H1 (cell line): ENCODE results near the gene MSI2. TPM values are rescaled to one million over a fixed set of nuclear protein-coding genes. Genes with fewer than 3 reads are reported as not detected.

Source experiments
- CTCF ChIA-PET: fragments of 300-600 bp; sonication (Branson Sonifier 250); formaldehyde crosslinking; loops from one replicate; lab custom pipeline; 2021; ENCODE audit not compliant: partially characterized antibody; lab: Charles Lee
- POLR2A ChIA-PET: fragments of 300-600 bp; sonication (Branson Sonifier 250); formaldehyde crosslinking; loops from one replicate; lab custom pipeline; 2021; ENCODE audit warnings: inconsistent platforms; ENCODE audit not compliant: partially characterized antibody; lab: Charles Lee
- DNase-seq, 2 experiments: peaks; one replicate each; pipeline versions ENCODE4 v3.0.0 to v3.0.0-alpha.2; 2010 to 2022; ENCODE audit warnings: low spot score in 2 of 2, low read depth in 1 of 2, mixed read lengths in 1 of 2
- FAIRE-seq: peaks from 2 replicates; lab custom pipeline; 2011; peaks lifted over from hg19 to GRCh38; lab: Jason Lieb, UNC
- H2AFZ ChIP-seq: 2 replicates; pipeline ENCODE4 v1.8.1; 2012; ENCODE audit warnings: low read length, inconsistent platforms
- H2AK5ac ChIP-seq: 2 replicates; pipeline ENCODE4 v1.6.1; 2013; ENCODE audit warnings: low read depth, low read length
- H2BK120ac ChIP-seq: replicated peaks from 2 replicates; pipeline ENCODE3; 2013; ENCODE audit warnings: low read depth, low read length, inconsistent platforms
- H2BK12ac ChIP-seq: 2 replicates; pipeline ENCODE4 v1.6.1; 2013; ENCODE audit warnings: low read depth, low read length
- H2BK15ac ChIP-seq: 2 replicates; pipeline ENCODE4 v1.6.1; 2013; ENCODE audit warnings: low read length
- H2BK20ac ChIP-seq: 2 replicates; pipeline ENCODE4 v1.6.1; 2013; ENCODE audit warnings: low read length
- H2BK5ac ChIP-seq: 2 replicates; pipeline ENCODE4 v1.6.1; 2013; ENCODE audit warnings: low read depth, low read length
- H3K14ac ChIP-seq: 2 replicates; pipeline ENCODE4 v1.6.1; 2013; ENCODE audit warnings: inconsistent platforms; ENCODE audit not compliant: insufficient read length
- H3K18ac ChIP-seq: 2 replicates; pipeline ENCODE4 v1.6.1; 2013; ENCODE audit warnings: low read length; ENCODE audit errors: extremely low read depth
- H3K23ac ChIP-seq: 2 replicates; pipeline ENCODE4 v1.6.1; 2013; ENCODE audit warnings: inconsistent platforms; ENCODE audit not compliant: insufficient read length
- H3K23me2 ChIP-seq: 2 replicates; pipeline ENCODE4 v1.6.1; 2013; ENCODE audit warnings: low read depth, low read length
- H3K27ac ChIP-seq: 2 replicates; pipeline ENCODE4 v1.6.1; 2011; ENCODE audit warnings: low read depth, low read length, inconsistent platforms
- H3K27me3 ChIP-seq, 4 experiments: replicated peaks in 1 of 4; 1 replicate in 1 of 4; 2 replicates in 3 of 4; pipeline versions ENCODE4 v1.6.1 to v1.8.1; 2011 to 2013; ENCODE audit warnings: low read length in 3 of 4, mild to moderate bottlenecking in 3 of 4, inconsistent platforms in 2 of 4, mixed read lengths in 2 of 4, moderate library complexity in 1 of 4; ENCODE audit not compliant: control insufficient read depth in 3 of 4, insufficient read depth in 3 of 4; ENCODE audit errors: extremely low read depth in 1 of 4
- H3K36me3 ChIP-seq, 4 experiments: 2 replicates each; pipeline versions ENCODE4 v1.6.1 to v1.8.1; 2011 to 2013; ENCODE audit warnings: mild to moderate bottlenecking in 4 of 4, low read length in 3 of 4, moderate library complexity in 2 of 4, control low read depth in 1 of 4, inconsistent platforms in 1 of 4; ENCODE audit not compliant: insufficient read depth in 4 of 4, control insufficient read depth in 2 of 4
- H3K4ac ChIP-seq: replicated peaks from 2 replicates; pipeline ENCODE3; 2013; ENCODE audit warnings: low read length, low read depth, mixed read lengths, inconsistent platforms; ENCODE audit not compliant: insufficient read length
- H3K4me1 ChIP-seq, 4 experiments: replicated peaks in 1 of 4; 1 replicate in 1 of 4; 2 replicates in 3 of 4; pipeline versions ENCODE4 v1.6.1 to v1.8.1; 2011 to 2013; ENCODE audit warnings: low read length in 3 of 4, inconsistent platforms in 2 of 4, mixed read lengths in 1 of 4; ENCODE audit not compliant: insufficient read depth in 4 of 4, control insufficient read depth in 3 of 4
- H3K4me2 ChIP-seq, 2 experiments: 2 replicates each; pipeline versions ENCODE4 v1.6.1 to v1.8.1; 2011 to 2013; ENCODE audit warnings: low read depth in 2 of 2, low read length in 2 of 2, control low read depth in 1 of 2, inconsistent platforms in 1 of 2, mild to moderate bottlenecking in 1 of 2; ENCODE audit not compliant: insufficient read depth in 1 of 2
- H3K4me3 ChIP-seq, 4 experiments: fragments of 200-600, 300-600 bp in 1 of 4; sonication (generic), shearing (Covaris generic), sonication (Bioruptor Twin) in 1 of 4; 2 replicates each; pipeline versions ENCODE4 v1.5.1 to v1.8.1; 2011 to 2016; ENCODE audit warnings: low read length in 4 of 4, low read depth in 3 of 4, control low read depth in 2 of 4, inconsistent platforms in 2 of 4, mild to moderate bottlenecking in 2 of 4, mixed read lengths in 1 of 4, moderate library complexity in 1 of 4; ENCODE audit not compliant: insufficient read depth in 2 of 4; ENCODE audit errors: extremely low read depth in 1 of 4
- H3K56ac ChIP-seq: replicated peaks from 2 replicates; pipeline ENCODE3; 2013; ENCODE audit warnings: low read depth, mild to moderate bottlenecking, mixed read lengths, low read length, inconsistent platforms; ENCODE audit not compliant: insufficient read length
- H3K79me1 ChIP-seq: 2 replicates; pipeline ENCODE4 v1.6.1; 2013; ENCODE audit warnings: low read depth, low read length, control low read depth
- H3K79me2 ChIP-seq, 2 experiments: 2 replicates each; pipeline versions ENCODE4 v1.6.1 to v1.8.1; 2012 to 2013; ENCODE audit warnings: low read length in 2 of 2, mild to moderate bottlenecking in 2 of 2, inconsistent platforms in 1 of 2; ENCODE audit not compliant: insufficient read depth in 2 of 2, control insufficient read depth in 1 of 2
- H3K9ac ChIP-seq, 4 experiments: replicated peaks in 1 of 4; 1 replicate in 1 of 4; 2 replicates in 3 of 4; pipeline versions ENCODE4 v1.6.1 to v1.8.1; 2011 to 2013; ENCODE audit warnings: low read depth in 3 of 4, low read length in 3 of 4, control low read depth in 2 of 4, mild to moderate bottlenecking in 2 of 4, moderate library complexity in 2 of 4, inconsistent platforms in 1 of 4; ENCODE audit errors: extremely low read depth in 1 of 4
- H3K9me3 ChIP-seq, 2 experiments: 2 replicates each; pipeline versions ENCODE4 v1.6.1 to v1.8.1; 2012 to 2013; ENCODE audit warnings: mild to moderate bottlenecking in 2 of 2, moderate library complexity in 2 of 2, control low read depth in 1 of 2, inconsistent platforms in 1 of 2, low read depth in 1 of 2, low read length in 1 of 2, mixed read lengths in 1 of 2; ENCODE audit not compliant: insufficient read depth in 2 of 2
- H4K20me1 ChIP-seq, 2 experiments: replicated peaks in 1 of 2; 2 replicates each; pipeline versions ENCODE3 to v1.8.1; 2011 to 2013; ENCODE audit warnings: inconsistent platforms in 2 of 2, low read length in 2 of 2, mild to moderate bottlenecking in 1 of 2; ENCODE audit not compliant: insufficient read depth in 2 of 2, control insufficient read depth in 1 of 2
- H4K5ac ChIP-seq: 2 replicates; pipeline ENCODE4 v1.6.1; 2013; ENCODE audit warnings: low read length, low read depth, mixed read lengths, inconsistent platforms; ENCODE audit not compliant: insufficient read length
- H4K8ac ChIP-seq: 2 replicates; pipeline ENCODE4 v1.8.0; 2013; ENCODE audit warnings: mild to moderate bottlenecking, moderate library complexity, low read length, inconsistent platforms; ENCODE audit not compliant: insufficient read depth; ENCODE audit errors: extremely low read depth
- H4K91ac ChIP-seq: replicated peaks from 2 replicates; pipeline ENCODE3; 2013; ENCODE audit warnings: low read length, mixed read lengths, inconsistent platforms; ENCODE audit not compliant: insufficient read length
- CHD1 ChIP-seq: IDR thresholded peaks from 2 replicates; pipeline ENCODE4 v1.6.1; 2012; ENCODE audit warnings: low read depth, low read length, improper control_type of control experiment
- EZH2 ChIP-seq: fragments of 200-600 bp; sonication (generic); IDR thresholded peaks from 2 replicates; pipeline ENCODE4 v1.7.1; 2012; ENCODE audit warnings: low read depth, mild to moderate bottlenecking, moderate library complexity, low read length, inconsistent platforms; ENCODE audit not compliant: severe bottlenecking
- FOSL1 ChIP-seq: IDR thresholded peaks from 2 replicates; pipeline ENCODE4 v1.6.1; 2011; ENCODE audit warnings: mild to moderate bottlenecking, low read depth, low read length, moderate library complexity; ENCODE audit not compliant: insufficient read depth
- SP4 ChIP-seq: IDR thresholded peaks from 2 replicates; pipeline ENCODE4 v1.6.1; 2012; ENCODE audit warnings: low read length, inconsistent platforms
- TAF7 ChIP-seq: optimal IDR thresholded peaks from 2 replicates; pipeline ENCODE3; 2011; ENCODE audit warnings: low read depth, mild to moderate bottlenecking, inconsistent platforms, low read length, moderate library complexity, borderline replicate concordance
- TEAD4 ChIP-seq: IDR thresholded peaks from 2 replicates; pipeline ENCODE4 v1.6.1; 2012; ENCODE audit warnings: low read depth, low read length, inconsistent platforms, mixed read lengths
- WGBS, 2 experiments: shearing (Covaris generic) in 1 of 2; methylation state at CpG; one replicate each; pipeline versions ENCODE4 v1.1.6 to v1.1.7; 2013 to 2015; ENCODE audit warnings: low lambda C conversion rate in 2 of 2, mixed read lengths in 2 of 2, inconsistent platforms in 1 of 2, low coverage in 1 of 2, missing lambda C conversion rate in 1 of 2; ENCODE audit not compliant: insufficient replicate concordance in 2 of 2, insufficient coverage in 1 of 2, insufficient read length in 1 of 2; ENCODE audit errors: extremely low coverage in 1 of 2, missing lambda C conversion rate in 1 of 2; 5-methylcytosine and 5-hydroxymethylcytosine counted together
- polyA plus RNA-seq, 7 experiments: library from polyadenylated mRNA; depleted of rRNA in 3 of 7; stranded (reverse) in 5 of 7; unstranded in 2 of 7; fragments of >200 nt in 5 of 7; fragments of 200-250 nt in 2 of 7; gene quantifications; 1 replicate in 5 of 7; 2 replicates in 1 of 7; 4 replicates in 1 of 7; pipeline versions ENCODE4 v1.2.1 to v1.2.3, GENCODE V29; 2011 to 2013; ENCODE audit warnings: missing spikeins in 2 of 7, mixed read lengths in 2 of 7
- total RNA-seq: library from RNA; stranded (reverse); fragmentation: NEBNext Ultra II Directional; extraction: Animal tissue kit (Norgen Biotek cat#: 25700); gene quantifications from 2 replicates; pipeline ENCODE4 v1.2.1, GENCODE V29; 2021

The MSI2 gene
- total and polyA plus RNA-seq, 2 of the 8 experiments (the other 6 are each of a cell fraction or from before 2014, with no cell fraction given): 36.7 to 80.6 TPM

GRCh38 chr17:57410169-57410568, 153.8 kb downstream of the MSI2 start:
- Histone ChIP-seq H4K20me1 (peaks cover 0 to 2% of the 10 kb centered on the region in 2 experiments), H3K23me2 (no peaks in the 10 kb centered on the region), H3K9me3 (no peaks in the 10 kb centered on the region), H4K5ac (no peak overlapping the region), H3K14ac (no peak overlapping the region), H3K4me2 (no peak overlapping the region), H2BK20ac (no peak overlapping the region), H3K56ac (no peak overlapping the region), H2BK120ac (no peak overlapping the region), H3K27me3 (no peaks in the 10 kb centered on the region), H2BK12ac (no peak overlapping the region), H3K4ac (peak overlapping the region; percentile 15), H3K4me1 (peaks cover 12 to 27% (median 26%) of the 10 kb centered on the region in 4 experiments), H2AFZ (no peak overlapping the region), H2AK5ac (no peak overlapping the region), H3K18ac (no peak overlapping the region), H3K79me1 (0 out of 2 replicates have a peak, but pooled peaks cover 2% of the 10 kb centered on the region), H4K8ac (no peak overlapping the region), H3K4me3 (no peak overlapping the region), H3K27ac (no peak overlapping the region), H2BK5ac (no peak overlapping the region), H3K23ac (no peak overlapping the region), H3K9ac (no peak overlapping the region), H4K91ac (no peak overlapping the region), H2BK15ac (no peak overlapping the region), H3K36me3 (no peaks in the 10 kb centered on the region; a peak in 1 of 8 replicates), H3K79me2 (peaks cover 0 to 57% of the 10 kb centered on the region in 2 experiments; a peak in 2 of 4 replicates)
- no peak for FAIRE-seq
- POLR2A ChIA-PET: no interaction called here
- CTCF ChIA-PET: interaction anchor here (0.7 to 2.6 kb wide), 5 partner anchors 30 to 166 kb away, joined by 3 to 16 read pairs (median 4); no protein-coding TSS in a partner anchor
- no peak for DNase-seq
- 64% methylated on average over 6 of the region's 6 CpGs; no CpG with 5 or more reads in 1 of the 2 experiments for WGBS, 2 experiments
- TF ChIP-seq TAF7: no peak
- TF ChIP-seq EZH2: no peak
- no peak for TF ChIP-seq SP4
- TF ChIP-seq CHD1: no peak
- TF ChIP-seq FOSL1: no peak
- no peak for TF ChIP-seq TEAD4
